Heart right ventricle (tissue), 16 donors: ENCODE measurements around the gene ECT2L. TPM values are rescaled to one million over a fixed set of nuclear protein-coding genes. Genes with fewer than 3 reads are reported as not detected.

Experiments
- ATAC-seq, 8 donors: fragments of 200-7000 bp; cut with Tn5 transposase; one replicate each; pipeline ENCODE4 v1.9.1; 2020; ENCODE audit warnings: mild to moderate bottlenecking in 8 of 8, moderate library complexity in 8 of 8, moderate number of reproducible peaks in 1 of 8
- DNase-seq, 2 donors: peaks; one replicate each; pipeline ENCODE4 v3.0.0-alpha.2; 2020
- H3K27ac ChIP-seq, 10 donors: fragments of 200-600 bp; sonication (generic) in 2 of 10; one replicate each; pipeline versions ENCODE4 v1.5.0 to v1.8.0; 2020 to 2022; ENCODE audit warnings: mild to moderate bottlenecking in 3 of 10
- H3K27me3 ChIP-seq, 7 donors: fragments of 200-600 bp; one replicate each; pipeline ENCODE4 v1.8.0; 2021 to 2022; ENCODE audit warnings: mild to moderate bottlenecking in 2 of 7
- H3K36me3 ChIP-seq, 9 donors: fragments of 200-600 bp; sonication (generic) in 1 of 9; one replicate each; pipeline versions ENCODE4 v1.5.0 to v1.8.0; 2020 to 2022; ENCODE audit warnings: mild to moderate bottlenecking in 2 of 9
- H3K4me1 ChIP-seq, 9 donors: fragments of 200-600 bp; sonication (generic) in 1 of 9; one replicate each; pipeline versions ENCODE4 v1.5.0 to v1.8.0; 2020 to 2022; ENCODE audit warnings: mild to moderate bottlenecking in 4 of 9
- H3K4me3 ChIP-seq, 10 donors: fragments of 200-600 bp; sonication (generic) in 2 of 10; one replicate each; pipeline versions ENCODE4 v1.5.0 to v1.8.0; 2020 to 2022; ENCODE audit warnings: mild to moderate bottlenecking in 7 of 10, moderate library complexity in 2 of 10
- H3K9me3 ChIP-seq, 11 donors: fragments of 200-600 bp in 10 of 11; sonication (generic) in 2 of 11; one replicate each; pipeline versions ENCODE4 v1.5.0 to v1.8.0; 2013 to 2022; ENCODE audit warnings: mild to moderate bottlenecking in 2 of 11, control low read depth in 1 of 11, moderate library complexity in 1 of 11
- WGBS, 2 donors: extraction: QIAGEN DNeasy Blood & Tissue Kit; methylation state at CpG; one replicate each; pipeline ENCODE4 v1.1.7; 2013; ENCODE audit warnings: inconsistent platforms in 1 of 2; 5-methylcytosine and 5-hydroxymethylcytosine counted together
- intact Hi-C, 10 donors: fragments of 100-400 bp; cut with DNase I; formaldehyde crosslinking; loops; one replicate each; pipeline versions ENCODE4 v1.11.1 to v1.14.2; 2022
- long read RNA-seq, 3 donors: library from polyadenylated mRNA; unstranded; transcript quantifications; one replicate each; pipeline ENCODE4 v2.0.0, GENCODE V29; 2020 to 2021
- polyA plus RNA-seq, 2 donors: library from polyadenylated mRNA; stranded (reverse); fragments of 200-250 nt; gene quantifications; one replicate each; pipeline ENCODE4 v1.2.3, GENCODE V29; 2013
- total RNA-seq, 10 donors: library from RNA; stranded (reverse); fragmentation: NEBNext Ultra II Directional in 3 of 10; extraction: Animal tissue kit (Norgen Biotek cat#: 25700) in 3 of 10; gene quantifications; one replicate each; pipeline versions ENCODE4 v1.2.1 to v1.2.4, GENCODE V29; 2021 to 2023
- TF ChIP-seq, protein P1 (sequence below), 9 donors: fragments of 200-600 bp; sonication (generic) in 2 of 9; IDR thresholded peaks; one replicate each; pipeline versions ENCODE4 v1.5.0 to v1.8.0; 2021 to 2022; ENCODE audit warnings: antibody characterized with exemption in 9 of 9, mild to moderate bottlenecking in 5 of 9, moderate library complexity in 1 of 9
- donor health status: Arrhythmogenic right ventricular cardiomyopathy.
- donor health status: ischemic (EF 13 %, LVEDD 7.1; RV severe dilation, severe dysfunction).
- donor health status: healthy with polysubstance abuse.
- donor health status: DM: no; HTN: yes; CAD: no.
- donor health status: DM: no; HTN: no; CAD: no.
- donor health status: ischemic (EF 25% LVEDD 6.9; RV normal size, moderate dysfunction).
- donor health status: ischemic (EF 25% LVEDD 5.7; RV mildly dilated, moderate dysfunction).
- donor health status: healthy.
- donor health status: DM: yes; HTN: yes; CAD: no.
- donor health status: Ischemic cardiomyopathy.
- donor health status: ischemic (EF 35%, LVEDD 5.7; RV mildly dilated, moderate dysfunction).
- donor health status: nonischemic (EF 11% LVEDD 7.7; RV severe dilation, severe dysfunction).
- donor health status: DM: yes; HTN: yes; CAD: no.
- donor health status: PGD.
- donor health status: ischemic (EF 29% LVEDD 5.4; RV normal size, mild dysfunction).
- donor health status: nonischemic (EF 23%, LVEDD 6.1; RV moderate dilation, normal function).

The ECT2L gene, protein sequence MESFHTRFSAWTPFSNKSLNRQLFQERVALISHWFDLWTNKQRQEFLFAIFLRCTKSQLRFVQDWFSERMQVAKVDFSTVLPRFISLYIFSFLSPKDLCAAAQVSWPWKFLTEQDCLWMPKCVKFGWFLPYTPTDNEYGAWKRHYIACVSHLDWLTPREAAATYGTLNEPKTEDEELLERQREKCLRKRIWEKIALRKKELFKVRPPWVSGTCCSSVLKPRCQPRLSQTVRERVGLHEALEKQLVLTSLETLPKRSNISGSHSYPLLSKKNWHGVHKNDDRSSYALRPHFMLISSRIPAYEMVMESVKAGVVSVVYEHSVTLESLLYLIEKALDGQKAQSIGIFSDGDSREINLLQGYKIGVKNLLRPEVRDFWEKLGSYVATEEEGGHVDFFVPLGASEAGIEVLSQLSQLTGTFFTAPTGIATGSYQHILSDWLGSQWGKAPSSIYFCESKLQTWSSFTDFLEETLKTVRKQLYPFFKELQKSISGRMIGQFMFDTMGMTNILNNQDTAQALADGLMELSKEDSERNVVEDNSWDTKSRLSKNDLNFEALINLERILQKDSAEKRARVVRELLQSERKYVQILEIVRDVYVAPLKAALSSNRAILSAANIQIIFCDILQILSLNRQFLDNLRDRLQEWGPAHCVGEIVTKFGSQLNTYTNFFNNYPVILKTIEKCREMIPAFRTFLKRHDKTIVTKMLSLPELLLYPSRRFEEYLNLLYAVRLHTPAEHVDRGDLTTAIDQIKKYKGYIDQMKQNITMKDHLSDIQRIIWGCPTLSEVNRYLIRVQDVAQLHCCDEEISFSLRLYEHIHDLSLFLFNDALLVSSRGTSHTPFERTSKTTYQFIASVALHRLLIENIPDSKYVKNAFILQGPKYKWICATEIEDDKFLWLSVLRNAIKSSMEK
- total RNA-seq, result 1 to 10 TPM; 1.2 to 9.9 (median 4.0) TPM
- polyA plus RNA-seq, result 1 to 10 TPM in 1 of 2 donors, under 1 TPM in 1; 0.28 to 1.2 TPM
- long read RNA-seq, donor 1, partial matches to known transcripts, result 0 of 4 reads
- long read RNA-seq, donor 1, other reads (novel, unspliced or antisense), result 4 of 4 reads
- long read RNA-seq, donor 2, partial matches to known transcripts, result 2 of 6 reads
- long read RNA-seq, donor 2, other reads (novel, unspliced or antisense), result 4 of 6 reads
- long read RNA-seq, donor 3, partial matches to known transcripts, result 6 of 10 reads
- long read RNA-seq, donor 3, other reads (novel, unspliced or antisense), result 4 of 10 reads

DNA sequence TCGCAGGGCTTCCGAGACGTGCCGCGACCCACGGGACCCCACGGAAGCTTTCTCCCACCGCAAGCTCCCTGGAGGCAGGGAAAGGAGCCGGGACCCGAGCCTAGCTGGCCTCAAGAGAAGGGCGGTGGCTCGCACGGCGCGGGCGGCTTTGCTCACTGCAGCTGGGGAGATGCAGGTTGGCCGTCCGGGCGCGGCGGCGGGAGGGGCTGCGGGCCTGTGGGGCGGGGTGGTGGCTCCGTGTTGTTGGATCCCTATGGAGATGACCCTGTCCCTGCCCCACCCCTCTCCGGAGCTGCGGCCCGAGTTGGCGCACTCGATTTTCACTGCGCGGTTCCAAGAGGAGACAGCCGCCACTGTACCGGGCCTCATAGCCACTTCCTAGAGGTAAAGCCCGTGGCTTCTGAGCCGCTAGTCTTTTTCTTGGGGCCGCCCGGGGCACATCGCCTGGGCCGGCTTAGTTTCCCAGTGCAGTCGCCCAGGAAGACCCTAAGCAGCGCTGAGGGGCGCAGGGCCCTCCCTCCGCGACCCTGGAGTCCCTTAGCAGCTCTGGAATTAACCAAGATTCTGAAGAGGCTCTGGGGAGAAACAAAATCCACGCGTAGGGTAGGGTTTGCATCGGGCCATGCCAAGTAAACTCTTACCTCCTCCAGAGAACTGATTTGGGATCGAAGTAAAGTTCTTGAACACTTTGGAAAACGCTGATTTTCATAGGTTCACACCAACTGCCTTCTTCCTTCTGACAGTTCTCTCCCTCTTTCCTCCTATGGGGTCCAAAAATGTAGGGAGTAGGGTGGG, at the start of gene ECT2L:
ECT2L (plus strand) TSS at position 279 of the 795 bp plus-strand sequence. CDS start 17,188 bp downstream, outside the sequence.
- H3K4me1 ChIP-seq, result peaks cover 0 to 15% (median 6%) of the 10 kb centered on the region in 9 donors
- H3K27me3 ChIP-seq, result peaks cover 0 to 9% (median 0%) of the 10 kb centered on the region in 7 donors
- H3K27ac ChIP-seq, result peak within 1 kb of the TSS; percentile 54 to 92 (median 84)
- peak within 1 kb of the TSS; percentile 22 to 67 (median 56) for H3K4me3 ChIP-seq
- ATAC-seq (peak; percentile 93 to 98 (median 95)), DNase-seq (peak; percentile 86)
- 7% methylated on average over 48 to 50 of the region's 50 CpGs for WGBS, 2 donors
- H3K9me3 ChIP-seq, result no peaks in the 10 kb centered on the region
- H3K36me3 ChIP-seq, result peaks cover 0 to 26% (median 7%) of the 10 kb centered on the region in 9 donors
- intact Hi-C loops, result no loop called here
- TF ChIP-seq, protein P1, sequence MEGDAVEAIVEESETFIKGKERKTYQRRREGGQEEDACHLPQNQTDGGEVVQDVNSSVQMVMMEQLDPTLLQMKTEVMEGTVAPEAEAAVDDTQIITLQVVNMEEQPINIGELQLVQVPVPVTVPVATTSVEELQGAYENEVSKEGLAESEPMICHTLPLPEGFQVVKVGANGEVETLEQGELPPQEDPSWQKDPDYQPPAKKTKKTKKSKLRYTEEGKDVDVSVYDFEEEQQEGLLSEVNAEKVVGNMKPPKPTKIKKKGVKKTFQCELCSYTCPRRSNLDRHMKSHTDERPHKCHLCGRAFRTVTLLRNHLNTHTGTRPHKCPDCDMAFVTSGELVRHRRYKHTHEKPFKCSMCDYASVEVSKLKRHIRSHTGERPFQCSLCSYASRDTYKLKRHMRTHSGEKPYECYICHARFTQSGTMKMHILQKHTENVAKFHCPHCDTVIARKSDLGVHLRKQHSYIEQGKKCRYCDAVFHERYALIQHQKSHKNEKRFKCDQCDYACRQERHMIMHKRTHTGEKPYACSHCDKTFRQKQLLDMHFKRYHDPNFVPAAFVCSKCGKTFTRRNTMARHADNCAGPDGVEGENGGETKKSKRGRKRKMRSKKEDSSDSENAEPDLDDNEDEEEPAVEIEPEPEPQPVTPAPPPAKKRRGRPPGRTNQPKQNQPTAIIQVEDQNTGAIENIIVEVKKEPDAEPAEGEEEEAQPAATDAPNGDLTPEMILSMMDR (IDR thresholded peaks at IDR 0.05), result no peak

DNA sequence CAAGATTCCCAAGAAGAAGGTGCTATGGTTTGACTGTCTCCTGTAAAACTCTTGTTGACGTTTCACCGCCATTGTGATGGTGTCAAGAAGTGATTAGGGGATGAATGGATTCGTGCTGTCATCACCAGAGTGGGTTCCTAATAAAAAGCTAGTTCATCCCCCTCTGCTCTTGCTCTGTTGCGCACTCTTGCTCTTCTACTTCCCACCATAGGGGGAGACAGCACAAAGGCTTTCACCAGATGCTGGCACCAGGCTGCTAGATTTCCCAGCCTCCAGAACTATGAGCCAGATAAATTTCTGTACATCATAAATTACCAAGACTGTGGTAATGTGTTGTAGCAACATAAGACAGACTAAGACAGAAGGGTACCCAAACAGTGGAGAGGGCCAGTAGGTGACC, 43.9 kb upstream of the ECT2L start:
- no peak for DNase-seq
- Histone ChIP-seq H3K4me3 (no peak overlapping the region), H3K9me3 (no peaks in the 10 kb centered on the region), H3K4me1 (peaks cover 0 to under 1% (median 0%) of the 10 kb centered on the region in 9 donors), H3K36me3 (no peaks in the 10 kb centered on the region), H3K27ac (no peak overlapping the region), H3K27me3 (no peaks in the 10 kb centered on the region)
- ATAC-seq, result no peak
- intact Hi-C loops, result loop anchor here in 1 of 10 donors (5.0 kb wide), 1 partner anchor 735 kb away; no protein-coding TSS in a partner anchor
- TF ChIP-seq, protein P1 (IDR thresholded peaks at IDR 0.05), result no peak
- 88 to 91% methylated on average over 4 of the region's 4 CpGs for WGBS, 2 donors

DNA sequence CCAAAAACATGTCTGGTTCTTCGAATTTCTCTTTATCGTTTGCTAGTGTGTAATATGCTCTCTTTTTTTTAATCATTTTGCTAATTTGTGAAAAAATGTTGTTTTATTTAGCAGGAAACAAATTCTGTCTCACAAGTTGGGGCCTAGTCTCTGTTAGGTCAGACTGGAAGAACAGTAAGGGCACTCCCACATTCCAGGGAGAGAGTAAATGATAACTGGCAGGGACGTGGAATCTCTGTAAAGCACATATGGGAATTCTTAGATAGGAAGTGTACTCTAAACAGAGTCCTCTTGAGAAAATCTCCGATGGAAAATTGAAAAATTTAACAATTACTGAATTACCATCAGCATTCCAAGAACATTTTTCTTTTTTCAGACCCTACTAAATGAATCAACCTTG, 38.8 kb upstream of the ECT2L start:
- DNase-seq (no peak), ATAC-seq (no peak)
- H3K4me3 ChIP-seq, result no peak overlapping the region
- no peaks in the 10 kb centered on the region for H3K9me3 ChIP-seq
- H3K27ac ChIP-seq, result no peak overlapping the region
- no peaks in the 10 kb centered on the region for H3K27me3 ChIP-seq
- peaks cover 0 to 4% (median 0%) of the 10 kb centered on the region in 9 donors for H3K4me1 ChIP-seq
- 54% methylated on average over 4 of the region's 4 CpGs for WGBS, 2 donors
- no peaks in the 10 kb centered on the region for H3K36me3 ChIP-seq
- TF ChIP-seq, protein P1 (IDR thresholded peaks at IDR 0.05), result no peak
- intact Hi-C loops, result no loop called here
